ENCODE results near the gene FNIP1.
"Not testable (repeated sequence)": the region's sequence is repeated elsewhere in the genome, so short reads cannot be mapped to it uniquely, and the experiment has no call there.

FNIP1 gene

DNA sequence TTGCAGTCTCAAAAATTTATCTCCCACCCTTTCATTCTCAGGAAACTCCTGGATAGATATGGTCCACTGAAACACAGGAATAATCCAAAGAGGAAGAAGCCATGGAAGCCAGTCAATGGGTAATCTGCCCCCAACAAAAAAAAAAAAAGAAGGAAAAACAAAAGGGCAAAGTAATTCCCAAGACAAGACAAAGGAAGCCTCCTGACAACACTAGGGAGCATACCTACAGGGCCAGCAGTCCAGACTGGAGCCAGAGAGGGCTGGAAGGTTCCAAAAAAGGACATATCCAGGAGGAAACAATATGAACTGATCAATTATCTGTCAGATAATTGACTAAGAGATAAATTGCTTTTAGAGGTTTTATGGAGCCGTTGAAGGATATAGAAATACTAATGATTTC lies 12.9 kb downstream of the FNIP1 start:
- H3K27ac ChIP-seq, result no peak overlapping the region
- H3K4me3 ChIP-seq (ENCODE audit: low read depth, low read length), result no peak overlapping the region
- peaks cover 3% of the 10 kb centered on the region for H3K36me3 ChIP-seq (replicated peaks)
- in situ Hi-C loops (cut with HindIII; ENCODE audit: low pct_ligation_motif_present, low sequenced_read_pairs), result no loop called here
- TF ChIP-seq, protein P1, sequence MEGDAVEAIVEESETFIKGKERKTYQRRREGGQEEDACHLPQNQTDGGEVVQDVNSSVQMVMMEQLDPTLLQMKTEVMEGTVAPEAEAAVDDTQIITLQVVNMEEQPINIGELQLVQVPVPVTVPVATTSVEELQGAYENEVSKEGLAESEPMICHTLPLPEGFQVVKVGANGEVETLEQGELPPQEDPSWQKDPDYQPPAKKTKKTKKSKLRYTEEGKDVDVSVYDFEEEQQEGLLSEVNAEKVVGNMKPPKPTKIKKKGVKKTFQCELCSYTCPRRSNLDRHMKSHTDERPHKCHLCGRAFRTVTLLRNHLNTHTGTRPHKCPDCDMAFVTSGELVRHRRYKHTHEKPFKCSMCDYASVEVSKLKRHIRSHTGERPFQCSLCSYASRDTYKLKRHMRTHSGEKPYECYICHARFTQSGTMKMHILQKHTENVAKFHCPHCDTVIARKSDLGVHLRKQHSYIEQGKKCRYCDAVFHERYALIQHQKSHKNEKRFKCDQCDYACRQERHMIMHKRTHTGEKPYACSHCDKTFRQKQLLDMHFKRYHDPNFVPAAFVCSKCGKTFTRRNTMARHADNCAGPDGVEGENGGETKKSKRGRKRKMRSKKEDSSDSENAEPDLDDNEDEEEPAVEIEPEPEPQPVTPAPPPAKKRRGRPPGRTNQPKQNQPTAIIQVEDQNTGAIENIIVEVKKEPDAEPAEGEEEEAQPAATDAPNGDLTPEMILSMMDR (IDR thresholded peaks at IDR 0.05; ENCODE audit: low read depth, low read length, missing control alignments), result no peak
- no peaks in the 10 kb centered on the region for H3K27me3 ChIP-seq (replicated peaks)
- DNase-seq, result no peak

DNA sequence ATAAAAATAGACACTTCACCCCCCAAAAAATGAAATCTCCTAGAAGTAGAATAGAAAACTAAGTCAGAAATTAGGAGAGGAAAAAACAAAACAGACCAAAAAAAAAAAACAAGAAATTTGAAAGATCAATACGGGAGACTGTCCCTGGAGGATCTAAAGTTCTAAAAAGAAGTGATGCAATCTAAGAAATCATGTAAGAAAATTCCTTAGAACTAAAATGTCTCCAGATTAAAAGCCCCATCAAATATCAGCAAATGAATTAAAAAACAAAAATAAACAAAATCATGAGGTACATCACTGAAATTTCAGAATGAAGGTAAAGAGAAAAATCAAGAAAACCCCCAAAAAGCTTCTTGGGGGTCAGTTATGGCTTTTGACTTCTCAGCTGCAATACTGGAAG lies 13.5 kb downstream of the FNIP1 start:
- Histone ChIP-seq H3K36me3 (replicated peaks) (peaks cover 3% of the 10 kb centered on the region), H3K27me3 (replicated peaks) (no peaks in the 10 kb centered on the region), H3K4me3 (ENCODE audit: low read depth, low read length) (no peak overlapping the region), H3K27ac (no peak overlapping the region)
- TF ChIP-seq, protein P1 (IDR thresholded peaks at IDR 0.05; ENCODE audit: low read depth, low read length, missing control alignments), result no peak
- in situ Hi-C loops (cut with HindIII; ENCODE audit: low pct_ligation_motif_present, low sequenced_read_pairs), result no loop called here
- DNase-seq, result no peak

DNA sequence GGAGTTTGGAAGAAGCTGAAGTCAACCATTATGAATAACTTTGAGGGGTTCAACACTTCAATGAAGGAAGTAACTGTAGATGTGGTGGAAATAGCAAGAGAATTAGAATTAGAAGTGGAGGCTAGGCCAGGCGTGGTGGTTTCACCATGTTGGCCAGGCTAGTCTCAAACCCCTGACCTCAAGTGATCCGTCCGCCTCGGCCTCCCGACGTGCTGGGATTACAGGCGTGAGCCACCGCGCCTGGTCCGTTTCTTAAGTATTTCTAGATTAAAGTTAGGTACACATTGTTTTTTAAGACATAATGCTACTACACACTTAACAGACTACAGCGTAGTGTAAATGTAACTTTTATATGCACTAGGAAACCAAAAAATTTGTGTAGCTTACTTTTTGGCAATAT lies 14.1 kb downstream of the FNIP1 start:
- no peak for DNase-seq
- Histone ChIP-seq H3K36me3 (replicated peaks) (peaks cover 3% of the 10 kb centered on the region), H3K27ac (no peak overlapping the region), H3K4me3 (ENCODE audit: low read depth, low read length) (no peak overlapping the region), H3K27me3 (replicated peaks) (no peaks in the 10 kb centered on the region)
- in situ Hi-C loops (cut with HindIII; ENCODE audit: low pct_ligation_motif_present, low sequenced_read_pairs), result no loop called here
- TF ChIP-seq, protein P1 (IDR thresholded peaks at IDR 0.05; ENCODE audit: low read depth, low read length, missing control alignments), result no peak

DNA sequence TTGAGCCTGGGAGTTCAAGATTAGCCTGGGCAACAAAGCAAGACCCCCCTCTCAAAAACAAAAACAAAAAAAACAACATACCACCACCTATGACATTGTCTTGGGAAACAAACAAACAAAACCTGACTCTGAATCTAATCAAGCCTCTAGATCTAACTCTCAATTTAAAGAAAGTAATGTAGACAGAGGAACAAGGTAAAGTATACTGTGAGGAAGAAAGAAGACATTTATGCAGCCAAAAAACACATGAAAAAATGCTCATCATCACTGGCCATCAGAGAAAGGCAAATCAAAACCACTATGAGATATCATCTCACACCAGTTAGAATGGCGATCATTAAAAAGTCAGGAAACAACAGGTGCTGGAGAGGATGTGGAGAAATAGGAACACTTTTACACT lies 18.7 kb downstream of the FNIP1 start:
- H3K27ac ChIP-seq; H3K4me3 ChIP-seq (ENCODE audit: low read depth, low read length); DNase-seq; in situ Hi-C loops (cut with HindIII; ENCODE audit: low pct_ligation_motif_present, low sequenced_read_pairs); H3K36me3 ChIP-seq (replicated peaks); H3K27me3 ChIP-seq (replicated peaks): not testable (repeated sequence)

DNA sequence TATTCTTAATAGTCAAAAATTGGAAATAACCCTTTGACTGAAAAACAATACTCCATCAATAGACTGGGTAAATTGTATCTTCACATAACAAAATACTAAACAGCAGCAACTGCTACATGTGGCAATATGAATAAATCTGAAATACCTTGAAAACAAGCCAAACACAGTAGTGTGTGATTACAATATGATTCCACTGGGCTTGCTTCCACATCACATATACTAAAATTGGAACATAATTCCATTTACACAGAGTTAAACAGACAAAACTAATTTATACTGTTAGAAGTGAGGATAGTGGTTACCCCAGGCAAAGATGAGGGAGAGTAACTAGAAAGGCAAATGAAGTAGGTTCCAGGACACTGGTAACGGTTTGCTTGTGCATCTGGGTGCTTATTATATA lies 20.4 kb downstream of the FNIP1 start:
- in situ Hi-C loops (cut with HindIII; ENCODE audit: low pct_ligation_motif_present, low sequenced_read_pairs), result no loop called here
- H3K4me3 ChIP-seq (ENCODE audit: low read depth, low read length), result no peak overlapping the region
- no peak for DNase-seq

DNA sequence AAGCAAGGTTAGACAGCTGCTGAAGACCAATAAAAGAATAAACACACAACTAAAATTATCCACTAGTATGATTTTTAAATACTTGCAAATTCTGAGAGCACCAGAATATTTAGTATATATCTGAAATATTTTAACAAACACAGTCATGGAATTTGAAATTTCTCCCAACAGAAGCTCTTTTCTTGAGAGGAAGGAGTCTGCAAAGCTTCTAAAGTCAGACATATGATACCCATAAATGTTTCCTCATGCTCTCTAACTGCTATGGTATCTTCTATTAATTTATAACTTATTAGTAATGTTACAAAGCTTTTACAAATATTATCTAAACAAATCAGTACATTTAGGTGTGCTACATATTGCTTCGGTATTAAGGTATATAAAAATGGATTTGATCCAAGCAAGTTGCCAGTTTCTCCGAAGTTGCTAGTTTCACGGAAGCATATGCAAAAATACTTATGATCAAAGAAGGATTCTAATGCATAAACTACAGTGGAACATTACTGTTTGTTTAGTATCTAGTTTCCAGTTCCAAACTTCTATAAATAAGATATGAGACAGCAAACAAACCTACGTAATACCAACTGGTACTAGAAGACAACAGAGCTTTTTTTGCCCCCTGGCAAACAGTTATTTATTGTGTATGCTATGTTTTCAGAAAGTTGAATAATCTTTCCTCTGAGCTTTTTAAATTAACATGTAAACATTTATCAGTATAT lies 22.0 kb downstream of the FNIP1 start:
- no peak for DNase-seq
- Histone ChIP-seq H3K27ac (no peak overlapping the region), H3K27me3 (replicated peaks) (no peaks in the 10 kb centered on the region), H3K36me3 (replicated peaks) (no peaks in the 10 kb centered on the region), H3K4me3 (ENCODE audit: low read depth, low read length) (no peak overlapping the region)
- TF ChIP-seq, protein P1 (IDR thresholded peaks at IDR 0.05; ENCODE audit: low read depth, low read length, missing control alignments), result no peak
- in situ Hi-C loops (cut with HindIII; ENCODE audit: low pct_ligation_motif_present, low sequenced_read_pairs), result no loop called here

More for the DNA sequence above, 20.4 kb downstream of the FNIP1 start:
- H3K27me3 ChIP-seq (replicated peaks), result no peaks in the 10 kb centered on the region
- no peak overlapping the region for H3K27ac ChIP-seq
- TF ChIP-seq, protein P1 (IDR thresholded peaks at IDR 0.05; ENCODE audit: low read depth, low read length, missing control alignments), result no peak
- H3K36me3 ChIP-seq (replicated peaks), result no peaks in the 10 kb centered on the region

All from brain microvascular endothelial cell (primary cell).